Measurements from ENCODE around the gene BMPER. TPM values are rescaled to one million over a fixed set of nuclear protein-coding genes. Genes with fewer than 3 reads are reported as not detected.

The BMPER gene
- total RNA-seq, 1 experiment from 2014 or later, result 0.34 TPM

DNA sequence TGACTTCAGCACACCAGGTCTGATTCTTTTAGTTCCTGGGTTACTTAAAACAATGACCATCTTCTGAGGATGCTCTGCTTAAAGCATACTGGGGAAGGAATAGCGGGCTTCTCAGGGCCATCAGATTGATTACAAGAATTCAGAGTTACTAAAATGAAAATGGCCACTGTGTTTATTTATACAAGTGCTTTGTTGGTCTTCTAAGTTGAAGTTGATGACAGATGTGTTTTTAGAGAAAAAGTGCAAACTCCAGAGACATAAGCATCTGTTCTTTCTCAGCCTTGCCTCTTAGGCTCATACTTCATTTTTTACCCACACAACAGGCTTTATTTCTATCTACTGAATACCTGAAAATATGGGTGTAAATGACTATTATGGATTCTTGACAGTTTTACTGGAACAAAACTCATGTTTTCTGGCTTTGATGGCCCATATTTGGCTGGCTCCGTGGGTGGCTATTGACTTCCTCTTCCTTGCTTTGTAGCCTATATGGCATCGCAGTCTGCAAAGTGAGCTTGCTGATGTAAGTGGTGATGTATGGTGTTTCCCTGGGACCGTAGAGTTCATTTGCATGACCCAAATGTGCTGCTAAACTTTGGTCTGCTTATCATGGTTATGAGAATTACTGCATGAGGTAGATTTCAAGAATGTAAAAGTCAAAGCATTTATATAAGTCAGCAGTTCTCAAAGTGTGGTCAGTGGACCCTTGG lies 121.3 kb downstream of the BMPER start:
- no peak for DNase-seq (ENCODE audit: low spot score)

DNA sequence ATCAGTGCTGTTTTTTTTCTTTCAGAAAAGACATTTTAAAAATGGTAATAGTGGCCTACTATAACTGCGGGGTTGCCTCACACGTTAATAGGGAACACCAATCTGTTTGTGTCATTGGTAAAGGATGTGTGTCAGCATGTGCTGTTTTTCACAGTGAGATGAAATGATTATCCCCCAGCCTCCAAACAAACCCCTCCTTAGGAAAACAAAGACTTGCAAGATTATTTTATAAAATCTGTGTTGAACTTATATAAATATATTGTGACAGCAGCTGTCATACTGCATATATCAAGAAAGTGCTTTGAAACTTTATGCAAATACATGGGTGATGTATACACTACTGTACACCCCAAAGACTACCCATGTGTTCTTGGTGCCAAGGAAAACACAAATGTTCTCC lies 125.8 kb downstream of the BMPER start:
- no peak for DNase-seq (ENCODE audit: low spot score)

DNA sequence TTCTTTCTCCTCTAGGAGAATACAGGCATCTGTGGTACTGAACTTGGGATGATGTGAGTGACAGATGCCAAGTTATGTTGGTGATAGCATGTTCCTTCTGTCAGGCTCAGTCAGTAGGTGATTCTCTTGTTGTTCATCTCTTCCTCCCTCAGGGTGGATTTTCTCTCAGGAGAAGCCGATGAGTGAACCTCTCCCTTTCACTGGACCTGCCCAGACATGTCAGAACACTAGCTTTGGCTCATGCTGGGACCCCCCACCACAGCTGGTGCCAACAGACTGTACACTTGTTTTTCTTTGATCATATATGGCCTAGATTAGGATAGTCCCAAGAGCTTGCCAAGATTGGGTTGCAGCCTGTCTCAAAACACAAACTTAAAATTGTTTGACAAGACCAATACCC lies 129.4 kb downstream of the BMPER start:
- no peak for DNase-seq (ENCODE audit: low spot score)

- peak; percentile 72 for DNase-seq (ENCODE audit: low spot score)
Observed at GRCh38 chr7:34036051-34036920, 130.9 kb downstream of the BMPER start.

DNA sequence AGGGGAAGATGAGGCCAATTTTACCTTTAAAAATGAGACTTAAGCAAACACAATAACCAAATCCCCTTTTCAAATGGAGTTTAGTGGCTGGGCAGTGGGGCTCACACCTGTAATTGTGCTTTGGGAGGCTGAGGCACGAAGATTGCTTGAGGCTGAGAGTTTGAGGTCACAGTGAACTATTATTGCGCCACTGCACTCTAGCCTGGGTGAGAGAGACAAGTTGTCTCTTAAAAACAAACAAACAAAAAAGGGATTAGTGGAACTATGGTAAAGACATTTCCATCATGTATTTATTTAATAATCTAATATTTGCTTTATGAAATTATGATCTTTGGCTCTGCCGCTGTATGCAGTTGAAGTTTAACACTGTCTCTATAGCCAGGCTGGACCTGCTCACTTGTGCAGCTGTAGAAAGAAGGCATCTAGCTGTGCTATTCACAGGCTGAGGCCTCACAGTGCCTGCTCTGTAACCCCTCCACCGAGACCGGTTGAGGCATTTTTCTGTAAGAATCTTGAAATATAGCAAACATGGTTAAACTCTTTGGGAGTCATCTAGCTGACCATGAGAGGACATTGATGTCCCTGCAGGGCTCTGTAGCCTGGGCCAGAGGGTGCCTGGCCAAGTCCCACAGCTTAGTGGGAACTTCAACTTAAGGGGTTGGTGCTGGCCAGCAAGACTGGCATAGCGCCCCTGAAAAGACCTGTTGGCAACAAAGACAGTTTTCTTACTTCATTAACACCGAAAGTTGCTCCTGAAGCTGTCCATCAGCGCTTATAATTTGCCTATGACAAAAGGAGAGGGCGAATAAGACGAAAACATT lies 131.8 kb downstream of the BMPER start:
- DNase-seq (ENCODE audit: low spot score), result no peak

DNA sequence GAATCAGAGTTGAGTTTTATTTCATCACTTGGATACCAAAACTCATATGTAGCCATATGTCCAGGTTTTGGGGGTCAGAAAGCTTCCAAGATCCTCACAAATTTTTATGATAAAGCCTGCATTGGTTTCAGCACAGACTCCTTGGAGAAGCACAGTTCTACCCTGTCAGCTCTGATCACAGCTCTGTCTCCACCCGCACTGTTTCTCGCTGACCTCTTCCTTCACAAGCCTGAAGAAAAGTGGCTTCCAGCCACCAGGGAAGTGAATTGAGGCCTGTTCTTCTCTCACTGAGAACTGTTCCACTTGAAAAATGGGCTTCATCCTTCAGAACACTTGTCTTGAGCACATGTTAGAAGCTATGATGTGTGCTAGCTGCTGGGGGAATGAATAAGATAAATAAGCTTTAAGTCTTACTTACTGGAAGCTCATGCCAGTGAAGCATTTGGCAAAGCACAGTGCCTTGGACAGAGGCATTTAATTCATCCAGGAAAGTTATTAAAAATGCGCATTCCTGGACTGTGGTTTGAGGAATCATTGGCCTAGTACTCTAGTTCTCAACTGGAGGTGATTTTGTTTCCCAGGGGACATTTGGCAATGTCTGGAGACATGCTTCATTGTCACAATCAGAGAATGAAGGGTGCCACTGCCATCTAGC lies 133.6 kb downstream of the BMPER start:
- DNase-seq (ENCODE audit: low spot score), result peak; percentile 19

GRCh38 chr7:34041707-34042106 lies 136.4 kb downstream of the BMPER start:
- no peak for DNase-seq (ENCODE audit: low spot score)

DNA sequence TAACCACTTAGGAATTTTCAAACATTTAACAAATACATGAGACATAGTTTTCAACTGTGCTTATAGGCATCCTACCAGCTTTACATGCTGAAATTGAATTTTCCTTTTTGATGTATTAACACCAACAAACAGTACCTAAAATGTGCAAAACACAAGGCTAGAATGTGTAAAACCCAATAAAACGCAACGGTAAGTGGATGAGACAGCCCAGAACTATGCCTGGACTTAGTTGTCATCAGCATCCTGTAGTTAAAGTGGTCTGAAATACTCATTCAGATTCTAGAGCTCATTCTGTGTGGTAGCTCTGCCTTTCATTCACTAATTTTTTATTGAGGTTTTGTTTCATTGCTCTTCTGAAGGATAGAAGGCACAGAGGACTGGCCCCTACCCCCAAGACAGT lies 137.1 kb downstream of the BMPER start:
- DNase-seq (ENCODE audit: low spot score), result peak; percentile 61

DNA sequence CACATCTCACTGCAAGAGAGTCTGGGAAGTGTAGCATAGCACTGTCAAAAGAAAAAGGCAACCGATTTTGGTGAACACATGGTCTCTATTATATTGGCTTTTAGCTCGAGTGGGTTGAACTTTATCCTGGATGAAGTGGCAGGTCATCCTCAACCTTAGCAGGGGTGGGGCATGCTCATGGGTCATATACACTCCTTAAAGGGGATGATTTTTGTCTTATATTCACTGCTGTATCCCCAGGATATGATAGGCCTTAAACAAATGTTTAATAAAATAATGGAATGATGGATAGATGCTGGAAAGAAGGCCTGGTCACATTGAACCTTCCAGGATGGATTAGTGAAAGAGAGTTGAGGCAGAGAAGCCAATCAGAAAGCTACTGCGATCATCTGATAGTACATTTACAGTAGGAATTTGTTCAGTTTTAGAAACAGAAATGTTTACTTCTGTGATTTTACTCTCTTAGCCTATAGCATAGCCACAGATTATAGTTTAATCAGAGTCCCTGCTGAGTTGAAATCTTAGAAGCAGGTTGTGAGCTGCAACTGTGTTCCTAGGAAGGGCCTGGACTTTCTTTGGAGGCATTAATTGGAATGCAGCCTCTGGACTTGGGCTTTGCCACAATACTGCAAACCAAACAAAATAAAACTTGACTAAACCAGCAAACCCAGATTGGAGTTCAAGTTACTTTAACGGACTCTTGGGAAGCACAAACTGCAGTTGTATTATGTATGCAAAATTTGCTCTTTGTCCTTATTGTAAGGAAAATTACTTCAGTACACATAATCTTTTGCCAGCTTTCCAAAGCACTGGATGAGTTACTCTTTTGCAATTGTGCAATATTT lies 138.3 kb downstream of the BMPER start:
- no peak for DNase-seq (ENCODE audit: low spot score)

DNA sequence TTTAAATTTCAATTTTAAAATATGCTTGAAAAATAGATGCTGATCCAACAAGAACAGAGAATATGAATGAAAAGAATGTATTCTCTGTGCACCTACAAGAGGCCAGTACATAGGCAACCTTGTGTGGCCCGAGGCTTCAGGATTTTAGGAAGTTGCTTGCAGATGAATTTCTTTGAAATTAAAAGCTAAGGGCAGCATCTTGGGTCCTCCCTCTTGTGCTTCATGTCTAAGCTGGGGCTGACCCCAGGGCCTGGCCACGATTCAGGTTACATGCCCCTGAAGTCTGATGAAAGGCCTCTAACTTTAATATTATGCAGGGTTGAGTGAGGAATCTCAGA lies 138.9 kb downstream of the BMPER start:
- no peak for DNase-seq (ENCODE audit: low spot score)

- DNase-seq (ENCODE audit: low spot score), result no peak
Observed at GRCh38 chr7:34044734-34045353, 139.5 kb downstream of the BMPER start.

DNA sequence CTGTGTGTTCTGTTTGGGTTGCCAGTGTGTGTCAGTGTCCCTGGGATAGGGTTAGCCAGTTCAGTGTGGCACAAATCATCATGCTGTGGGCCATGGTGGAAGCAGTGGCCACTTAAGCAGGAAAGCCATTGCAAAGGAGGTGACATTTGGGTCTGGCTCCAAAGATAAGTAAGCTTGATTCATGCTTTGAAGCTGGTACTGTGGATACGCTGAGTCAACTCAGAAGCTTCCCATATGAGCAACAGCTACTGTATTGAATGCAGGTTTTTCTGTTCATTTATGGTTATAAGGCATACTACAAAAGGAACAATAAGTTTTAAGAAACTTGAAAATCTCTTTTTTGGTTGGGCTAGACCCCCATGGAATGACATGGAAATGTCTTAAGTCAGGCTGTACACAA lies 143.1 kb downstream of the BMPER start:
- DNase-seq (ENCODE audit: low spot score), result no peak

DNA sequence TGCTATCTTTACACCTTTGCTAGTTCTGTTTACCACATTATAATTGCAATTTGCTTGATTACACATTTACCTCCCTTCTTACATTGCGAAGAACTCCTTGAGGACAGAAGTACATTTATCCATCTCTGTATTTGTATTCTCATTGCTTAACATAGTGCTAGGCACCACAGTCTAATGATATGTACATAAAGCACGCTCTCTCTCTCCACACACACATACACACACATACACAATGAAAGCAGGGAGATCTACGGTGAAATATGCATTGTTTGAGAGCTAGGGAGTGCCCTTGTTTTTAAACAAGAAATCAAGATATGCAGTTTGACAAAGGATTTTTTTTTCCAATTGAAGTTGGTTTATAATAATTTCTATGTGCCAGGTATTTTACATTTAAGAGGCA lies 148.7 kb downstream of the BMPER start:
- no peak for DNase-seq (ENCODE audit: low spot score)

DNA sequence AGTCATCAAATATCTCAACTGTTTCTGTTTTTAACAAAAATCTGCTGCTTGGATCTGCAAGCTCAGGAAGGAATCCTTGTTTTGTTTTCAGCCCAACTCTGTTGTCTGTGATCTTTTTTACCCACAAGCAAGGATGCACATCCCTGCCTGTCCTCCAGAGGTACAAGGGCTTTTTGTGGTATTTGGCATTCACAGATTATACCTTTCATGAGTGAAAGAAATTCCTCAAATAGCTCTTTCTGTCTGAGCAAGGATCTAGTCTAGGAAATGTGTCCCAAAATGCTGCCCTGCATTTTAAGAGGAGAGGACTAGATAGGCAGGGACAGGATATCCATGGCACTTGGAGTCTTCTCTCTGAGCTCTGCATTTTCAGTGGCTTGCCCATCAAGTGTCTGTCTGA lies 151.8 kb downstream of the BMPER start:
- no peak for DNase-seq (ENCODE audit: low spot score)

DNA sequence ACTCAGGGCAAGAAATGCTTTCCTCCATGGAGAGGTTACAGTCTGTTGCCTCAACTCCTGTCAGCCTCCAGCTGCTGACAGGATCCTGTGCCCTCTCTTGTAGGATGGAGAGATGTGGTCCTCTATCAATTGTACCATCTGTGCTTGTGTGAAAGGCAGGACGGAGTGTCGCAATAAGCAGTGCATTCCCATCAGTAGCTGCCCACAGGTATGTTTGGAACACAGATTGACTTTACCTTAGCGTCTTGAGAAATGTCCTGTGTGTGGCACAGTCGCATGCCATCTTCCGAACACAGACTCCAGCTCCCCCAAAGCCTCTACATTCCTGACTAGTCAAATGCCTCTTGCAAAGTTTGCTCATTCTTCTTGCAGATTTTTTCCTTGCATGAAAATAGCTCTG lies 152.6 kb downstream of the BMPER start:
- no peak for DNase-seq (ENCODE audit: low spot score)

DNA sequence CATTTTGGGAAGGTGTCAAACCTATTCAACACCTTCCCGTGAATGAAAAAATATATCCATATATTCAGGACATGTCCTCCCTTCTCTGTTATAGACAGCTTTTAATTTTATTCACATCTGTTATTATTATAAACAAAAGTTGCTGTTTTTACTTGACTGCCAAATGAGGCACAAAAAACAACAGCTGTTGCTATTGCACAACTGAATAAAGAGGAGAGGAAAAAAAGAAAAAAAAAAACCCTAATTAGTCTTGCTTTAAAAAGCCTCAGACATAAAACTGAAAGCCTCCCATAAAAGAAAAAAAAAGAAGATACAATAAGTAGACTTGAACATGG lies 153.4 kb downstream of the BMPER start:
- no peak for DNase-seq (ENCODE audit: low spot score)

DNA sequence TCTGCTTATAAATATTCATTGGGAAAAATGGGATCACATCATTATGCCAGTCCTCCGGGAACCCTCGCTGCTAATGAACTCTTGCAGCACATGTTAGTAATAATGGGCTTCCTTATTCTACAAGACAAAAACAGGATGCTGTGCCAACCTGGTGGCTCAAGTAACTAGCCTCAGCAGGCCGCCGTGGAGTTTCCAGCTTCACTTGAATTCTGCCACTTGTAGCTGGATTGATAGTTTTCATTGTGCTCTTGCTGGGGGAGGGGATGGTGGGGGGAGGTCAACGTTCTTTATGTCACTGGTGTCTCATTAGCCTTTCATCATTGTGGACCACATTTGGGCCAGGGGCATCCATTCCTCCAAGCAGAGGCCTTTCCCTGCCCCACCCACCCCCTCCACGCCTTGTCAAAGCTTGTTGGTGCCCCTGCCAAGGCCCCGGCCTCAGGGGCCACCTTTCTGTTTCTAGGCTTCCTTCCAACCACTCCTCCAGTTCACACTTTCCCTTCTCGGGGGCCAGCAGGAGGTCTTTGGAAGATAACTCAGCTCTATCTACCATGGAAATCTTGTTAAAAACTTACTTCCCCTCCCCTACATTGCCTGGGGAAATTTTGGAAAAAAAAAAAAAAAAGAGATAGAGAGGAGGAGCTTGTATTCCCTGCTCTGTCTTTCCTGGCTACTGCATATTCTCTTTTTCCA lies 153.9 kb downstream of the BMPER start:
- DNase-seq (ENCODE audit: low spot score), result no peak

GRCh38 chr7:34060196-34060947 lies 155.0 kb downstream of the BMPER start:
- DNase-seq (ENCODE audit: low spot score), result no peak

DNA sequence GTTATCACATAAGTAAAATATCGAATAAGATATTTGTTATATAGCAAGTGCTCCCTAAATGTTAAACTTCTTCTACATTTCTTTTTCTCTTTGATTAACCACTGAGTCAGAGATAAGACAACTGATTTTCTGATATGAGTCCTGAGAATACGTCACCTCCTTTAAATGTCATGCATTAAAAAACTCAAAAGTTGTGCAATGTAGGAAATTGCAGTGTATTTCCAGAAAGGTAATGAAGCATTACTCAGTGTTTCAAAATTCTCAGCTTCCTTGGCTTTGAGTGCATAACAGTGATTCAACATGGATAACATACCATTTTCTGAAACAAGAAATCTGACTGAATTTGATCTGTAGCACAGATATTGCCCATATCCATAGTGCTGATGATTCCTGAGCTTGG lies 155.8 kb downstream of the BMPER start:
- DNase-seq (ENCODE audit: low spot score), result peak; percentile 72
